ENCODE results near the gene KLHDC7B.

KLHDC7B gene

GRCh38 chr22:50574383-50574755 lies 28.7 kb downstream of the KLHDC7B start:
- FAIRE-seq = no peak

GRCh38 chr22:50575426-50575941 lies 29.8 kb downstream of the KLHDC7B start:
- FAIRE-seq = no peak

- FAIRE-seq = no peak
Measured at GRCh38 chr22:50576070-50576469, 30.4 kb downstream of the KLHDC7B start.

- no peak for FAIRE-seq
Measured at GRCh38 chr22:50576806-50577696, 31.4 kb downstream of the KLHDC7B start.

GRCh38 chr22:50577697-50577986 lies 31.9 kb downstream of the KLHDC7B start:
- no peak for FAIRE-seq

- no peak for FAIRE-seq
Measured at GRCh38 chr22:50577987-50578775, 32.5 kb downstream of the KLHDC7B start, which contains the start of gene CPT1B. Gene CPT1B, minus strand, starts transcription at chr22:50578427. Its CDS starts 512 bp downstream, at chr22:50577915.

- FAIRE-seq = no peak
Measured at GRCh38 chr22:50578776-50579310, 33.1 kb downstream of the KLHDC7B start.

- no peak for FAIRE-seq
Measured at GRCh38 chr22:50579752-50580151, 34.1 kb downstream of the KLHDC7B start.

- no peak for FAIRE-seq
Measured at GRCh38 chr22:50581031-50581949, 35.6 kb downstream of the KLHDC7B start.

- no peak for FAIRE-seq
Measured at GRCh38 chr22:50581950-50582492, 36.3 kb downstream of the KLHDC7B start.

- FAIRE-seq = peak; percentile 97
Measured at GRCh38 chr22:50582493-50583293, 37.0 kb downstream of the KLHDC7B start, which contains the start of gene CHKB. Gene CHKB, minus strand, starts transcription at chr22:50582849. Its CDS starts 68 bp downstream, at chr22:50582781.

GRCh38 chr22:50583294-50583861 lies 37.7 kb downstream of the KLHDC7B start:
- no peak for FAIRE-seq

- no peak for FAIRE-seq
Measured at GRCh38 chr22:50584106-50585096, 38.7 kb downstream of the KLHDC7B start.

GRCh38 chr22:50585238-50585637 lies 39.5 kb downstream of the KLHDC7B start:
- FAIRE-seq = no peak

GRCh38 chr22:50585781-50586180 lies 40.1 kb downstream of the KLHDC7B start:
- no peak for FAIRE-seq

- no peak for FAIRE-seq
Measured at GRCh38 chr22:50586416-50586815, 40.7 kb downstream of the KLHDC7B start.

- no peak for FAIRE-seq
Measured at GRCh38 chr22:50587407-50587806, 41.7 kb downstream of the KLHDC7B start.

GRCh38 chr22:50595189-50595588 lies 49.5 kb downstream of the KLHDC7B start:
- FAIRE-seq = no peak

GRCh38 chr22:50597097-50597496 lies 51.4 kb downstream of the KLHDC7B start:
- no peak for FAIRE-seq
